HEK293 (cell line): ENCODE results near the gene ASRGL1.

Experiments used
- ZBTB48 ChIP-seq: fragments of 450-650 bp; formaldehyde crosslinking; IDR thresholded peaks from 2 replicates; pipeline ENCODE4 v1.5.1; 2016; ENCODE audit warnings: missing biosample characterization, missing genetic modification characterization
- ZNF274 ChIP-seq, 2 experiments: fragments of 200-500 bp in 1 of 2; fragments of 450-650 bp in 1 of 2; sonication (Bioruptor generic) in 1 of 2; formaldehyde crosslinking in 1 of 2; IDR thresholded peaks; 2 replicates each; pipeline versions ENCODE4 v1.5.1 to v1.6.1; 2014 to 2016; ENCODE audit warnings: borderline replicate concordance in 1 of 2, inconsistent platforms in 1 of 2, low read length in 1 of 2, missing biosample characterization in 1 of 2, missing genetic modification characterization in 1 of 2
- ZNF341 ChIP-seq: fragments of 450-650 bp; formaldehyde crosslinking; IDR thresholded peaks from 2 replicates; pipeline ENCODE4; 2016; ENCODE audit warnings: low read depth, missing biosample characterization, missing genetic modification characterization
- ZNF843 ChIP-seq: fragments of 450-650 bp; formaldehyde crosslinking; IDR thresholded peaks from 2 replicates; pipeline ENCODE4 v1.5.1; 2016; ENCODE audit warnings: missing biosample characterization, missing genetic modification characterization
- TF ChIP-seq, protein P1 (sequence below): fragments of 450-650 bp; formaldehyde crosslinking; IDR thresholded peaks from 2 replicates; pipeline ENCODE4 v1.5.1; 2016; ENCODE audit warnings: missing biosample characterization, missing genetic modification characterization
- TF ChIP-seq, protein P2 (sequence below): fragments of 450-650 bp; formaldehyde crosslinking; IDR thresholded peaks from 2 replicates; pipeline ENCODE4 v1.5.1; 2016; ENCODE audit warnings: missing biosample characterization, missing genetic modification characterization
- TF ChIP-seq, protein P3 (sequence below): sonication (generic); formaldehyde crosslinking; IDR thresholded peaks from 2 replicates; pipeline ENCODE4 v1.8.1; 2022; ENCODE audit warnings: mild to moderate bottlenecking, moderate library complexity, missing genetic modification reagents
- TF ChIP-seq, protein P4 (sequence below): fragments of 450-650 bp; formaldehyde crosslinking; IDR thresholded peaks from 2 replicates; pipeline ENCODE4 v1.5.1; 2016; ENCODE audit warnings: missing biosample characterization, missing genetic modification characterization
- TF ChIP-seq, protein P5 (sequence below): fragments of 450-650 bp; IDR thresholded peaks from 2 replicates; pipeline ENCODE4 v1.5.1; 2018; ENCODE audit warnings: missing biosample characterization, mild to moderate bottlenecking, missing genetic modification characterization

DNA sequence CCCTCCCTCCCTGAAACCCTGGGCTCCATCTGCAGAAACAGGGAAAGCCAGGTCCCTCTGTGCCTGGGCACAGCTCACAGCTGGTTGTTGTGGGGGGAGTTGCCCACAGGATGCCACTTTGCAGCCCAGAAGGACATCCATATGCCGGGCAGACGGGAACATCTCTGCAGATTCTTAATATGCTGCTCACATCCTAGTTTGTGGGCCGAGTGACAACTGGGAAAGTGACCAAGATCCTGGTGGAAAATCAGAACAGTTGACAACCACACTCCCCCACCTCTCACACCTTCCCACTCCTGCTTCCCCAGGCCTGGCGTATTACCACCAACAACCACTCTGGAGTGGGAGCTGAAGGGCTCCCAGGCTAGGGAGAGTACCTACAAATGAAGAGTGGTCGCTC is 74.3 kb downstream of the ASRGL1 start:
- no peak for TF ChIP-seq ZNF341 (tag by site-specific recombination)
- TF ChIP-seq, protein P1, sequence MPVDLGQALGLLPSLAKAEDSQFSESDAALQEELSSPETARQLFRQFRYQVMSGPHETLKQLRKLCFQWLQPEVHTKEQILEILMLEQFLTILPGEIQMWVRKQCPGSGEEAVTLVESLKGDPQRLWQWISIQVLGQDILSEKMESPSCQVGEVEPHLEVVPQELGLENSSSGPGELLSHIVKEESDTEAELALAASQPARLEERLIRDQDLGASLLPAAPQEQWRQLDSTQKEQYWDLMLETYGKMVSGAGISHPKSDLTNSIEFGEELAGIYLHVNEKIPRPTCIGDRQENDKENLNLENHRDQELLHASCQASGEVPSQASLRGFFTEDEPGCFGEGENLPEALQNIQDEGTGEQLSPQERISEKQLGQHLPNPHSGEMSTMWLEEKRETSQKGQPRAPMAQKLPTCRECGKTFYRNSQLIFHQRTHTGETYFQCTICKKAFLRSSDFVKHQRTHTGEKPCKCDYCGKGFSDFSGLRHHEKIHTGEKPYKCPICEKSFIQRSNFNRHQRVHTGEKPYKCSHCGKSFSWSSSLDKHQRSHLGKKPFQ = no peak
- TF ChIP-seq, protein P2, sequence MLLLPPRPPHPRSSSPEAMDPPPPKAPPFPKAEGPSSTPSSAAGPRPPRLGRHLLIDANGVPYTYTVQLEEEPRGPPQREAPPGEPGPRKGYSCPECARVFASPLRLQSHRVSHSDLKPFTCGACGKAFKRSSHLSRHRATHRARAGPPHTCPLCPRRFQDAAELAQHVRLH (tag by site-specific recombination) = no peak
- TF ChIP-seq, protein P3, sequence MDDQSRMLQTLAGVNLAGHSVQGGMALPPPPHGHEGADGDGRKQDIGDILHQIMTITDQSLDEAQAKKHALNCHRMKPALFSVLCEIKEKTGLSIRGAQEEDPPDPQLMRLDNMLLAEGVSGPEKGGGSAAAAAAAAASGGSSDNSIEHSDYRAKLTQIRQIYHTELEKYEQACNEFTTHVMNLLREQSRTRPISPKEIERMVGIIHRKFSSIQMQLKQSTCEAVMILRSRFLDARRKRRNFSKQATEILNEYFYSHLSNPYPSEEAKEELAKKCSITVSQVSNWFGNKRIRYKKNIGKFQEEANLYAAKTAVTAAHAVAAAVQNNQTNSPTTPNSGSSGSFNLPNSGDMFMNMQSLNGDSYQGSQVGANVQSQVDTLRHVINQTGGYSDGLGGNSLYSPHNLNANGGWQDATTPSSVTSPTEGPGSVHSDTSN = no peak
- TF ChIP-seq, protein P4, sequence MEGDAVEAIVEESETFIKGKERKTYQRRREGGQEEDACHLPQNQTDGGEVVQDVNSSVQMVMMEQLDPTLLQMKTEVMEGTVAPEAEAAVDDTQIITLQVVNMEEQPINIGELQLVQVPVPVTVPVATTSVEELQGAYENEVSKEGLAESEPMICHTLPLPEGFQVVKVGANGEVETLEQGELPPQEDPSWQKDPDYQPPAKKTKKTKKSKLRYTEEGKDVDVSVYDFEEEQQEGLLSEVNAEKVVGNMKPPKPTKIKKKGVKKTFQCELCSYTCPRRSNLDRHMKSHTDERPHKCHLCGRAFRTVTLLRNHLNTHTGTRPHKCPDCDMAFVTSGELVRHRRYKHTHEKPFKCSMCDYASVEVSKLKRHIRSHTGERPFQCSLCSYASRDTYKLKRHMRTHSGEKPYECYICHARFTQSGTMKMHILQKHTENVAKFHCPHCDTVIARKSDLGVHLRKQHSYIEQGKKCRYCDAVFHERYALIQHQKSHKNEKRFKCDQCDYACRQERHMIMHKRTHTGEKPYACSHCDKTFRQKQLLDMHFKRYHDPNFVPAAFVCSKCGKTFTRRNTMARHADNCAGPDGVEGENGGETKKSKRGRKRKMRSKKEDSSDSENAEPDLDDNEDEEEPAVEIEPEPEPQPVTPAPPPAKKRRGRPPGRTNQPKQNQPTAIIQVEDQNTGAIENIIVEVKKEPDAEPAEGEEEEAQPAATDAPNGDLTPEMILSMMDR = no peak
- TF ChIP-seq, protein P5, sequence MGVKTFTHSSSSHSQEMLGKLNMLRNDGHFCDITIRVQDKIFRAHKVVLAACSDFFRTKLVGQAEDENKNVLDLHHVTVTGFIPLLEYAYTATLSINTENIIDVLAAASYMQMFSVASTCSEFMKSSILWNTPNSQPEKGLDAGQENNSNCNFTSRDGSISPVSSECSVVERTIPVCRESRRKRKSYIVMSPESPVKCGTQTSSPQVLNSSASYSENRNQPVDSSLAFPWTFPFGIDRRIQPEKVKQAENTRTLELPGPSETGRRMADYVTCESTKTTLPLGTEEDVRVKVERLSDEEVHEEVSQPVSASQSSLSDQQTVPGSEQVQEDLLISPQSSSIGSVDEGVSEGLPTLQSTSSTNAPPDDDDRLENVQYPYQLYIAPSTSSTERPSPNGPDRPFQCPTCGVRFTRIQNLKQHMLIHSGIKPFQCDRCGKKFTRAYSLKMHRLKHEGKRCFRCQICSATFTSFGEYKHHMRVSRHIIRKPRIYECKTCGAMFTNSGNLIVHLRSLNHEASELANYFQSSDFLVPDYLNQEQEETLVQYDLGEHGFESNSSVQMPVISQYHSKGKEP (tag by site-specific recombination) = no peak
- TF ChIP-seq ZBTB48 (tag by site-specific recombination) = no peak
- TF ChIP-seq ZNF843 (tag by site-specific recombination) = no peak
- no peak for TF ChIP-seq ZNF274 (IDR thresholded peaks at IDR 0.05; ENCODE audit: low read length)
- TF ChIP-seq ZNF274 (tag by site-specific recombination; IDR thresholded peaks at IDR 0.05; ENCODE audit: borderline replicate concordance) = no peak
